Measurements from ENCODE around the gene PLAAT2.
"Not testable (repeated sequence)": the region's sequence is repeated elsewhere in the genome, so short reads cannot be mapped to it uniquely, and the experiment has no call there.

The PLAAT2 gene

GRCh38 chr11:63563201-63564055 is at the start of gene PLAAT2:
Gene PLAAT2, minus strand, starts transcription at chr11:63563379. Its CDS starts 55 bp downstream, at chr11:63563324.
- no peak for DNase-seq (ENCODE audit: low read depth in 2 of 2)

DNA sequence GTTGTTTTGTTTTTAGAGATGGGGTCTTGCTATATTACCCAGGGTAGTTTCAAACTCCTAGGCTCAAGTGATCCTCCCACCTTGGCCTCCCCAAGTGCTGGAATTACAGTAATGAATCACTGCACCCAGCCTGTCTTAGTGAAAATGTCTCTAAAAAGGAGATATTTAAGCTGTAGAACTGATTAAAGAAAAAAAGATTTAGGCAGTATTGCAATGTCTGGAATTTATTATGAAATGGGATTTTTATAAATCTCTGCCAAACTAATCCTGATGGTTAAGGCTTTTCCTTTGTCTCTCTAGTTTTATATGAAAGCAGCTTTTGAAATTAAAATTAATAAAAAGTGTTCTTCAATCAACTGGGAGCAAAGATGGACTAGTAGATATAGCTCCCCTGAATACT is 49.0 kb upstream of the PLAAT2 start:
- no peak for DNase-seq (ENCODE audit: low read depth in 2 of 2)

- no peak for DNase-seq (ENCODE audit: low read depth in 2 of 2)
Measured at GRCh38 chr11:63611395-63611747, 48.2 kb upstream of the PLAAT2 start.

GRCh38 chr11:63610604-63611394 is 47.6 kb upstream of the PLAAT2 start:
- no peak for DNase-seq (ENCODE audit: low read depth in 2 of 2)

- no peak for DNase-seq (ENCODE audit: low read depth in 2 of 2)
Measured at GRCh38 chr11:63609971-63610580, 46.9 kb upstream of the PLAAT2 start.

GRCh38 chr11:63609536-63609935 is 46.4 kb upstream of the PLAAT2 start:
- no peak for DNase-seq (ENCODE audit: low read depth in 2 of 2)

DNA sequence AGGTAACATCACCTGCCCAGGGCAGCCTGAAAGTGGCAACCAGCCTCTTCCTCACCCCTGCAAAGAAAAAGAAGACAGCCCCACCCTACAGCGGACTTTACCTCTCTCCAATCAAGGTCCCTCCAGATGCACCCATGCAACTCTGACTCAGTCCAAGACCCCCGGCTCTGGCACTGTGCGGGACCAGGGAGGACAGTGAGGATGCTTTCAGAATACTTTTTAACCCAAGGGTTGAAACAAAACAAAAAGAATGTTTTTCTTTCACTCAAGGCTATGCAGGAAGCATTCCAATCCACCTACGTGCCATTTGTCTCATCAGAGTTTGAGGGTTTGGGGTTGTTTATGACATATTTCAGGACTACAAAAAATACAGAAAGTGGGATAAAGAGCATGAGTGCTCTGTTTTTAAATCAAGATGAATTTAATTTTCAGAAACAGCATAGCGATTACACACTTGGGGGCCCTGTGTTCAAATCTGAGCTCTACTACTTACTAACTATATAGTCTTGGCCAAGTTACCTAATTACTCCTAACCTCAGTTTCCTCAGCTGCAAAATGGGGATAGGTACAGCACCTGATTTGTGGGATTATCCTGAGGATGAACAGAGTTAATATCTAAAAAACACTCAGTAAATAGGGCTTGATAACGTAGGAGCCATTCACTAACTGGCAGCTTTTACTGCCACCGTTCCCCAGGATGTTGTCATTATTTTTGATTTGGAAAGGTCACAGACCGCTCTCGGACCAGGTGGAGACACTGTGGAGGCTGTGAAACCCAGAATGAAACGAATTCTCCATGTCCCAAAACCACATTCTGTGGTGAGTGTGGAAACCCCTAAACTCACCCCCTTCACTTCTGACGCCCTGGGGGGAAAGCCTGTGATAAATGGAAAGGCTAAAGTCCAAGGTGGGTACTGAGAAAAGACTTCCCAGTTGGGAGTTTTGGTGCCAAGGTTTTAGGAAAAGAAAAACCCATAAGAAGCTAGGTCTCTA is 45.5 kb upstream of the PLAAT2 start:
- DNase-seq (ENCODE audit: low read depth in 2 of 2), result no peak

- DNase-seq (ENCODE audit: low read depth in 2 of 2), result no peak
Measured at GRCh38 chr11:63603180-63603518, 40.0 kb upstream of the PLAAT2 start.

GRCh38 chr11:63602290-63603179 is 39.4 kb upstream of the PLAAT2 start:
- not testable (repeated sequence) for DNase-seq (ENCODE audit: low read depth in 2 of 2)

DNA sequence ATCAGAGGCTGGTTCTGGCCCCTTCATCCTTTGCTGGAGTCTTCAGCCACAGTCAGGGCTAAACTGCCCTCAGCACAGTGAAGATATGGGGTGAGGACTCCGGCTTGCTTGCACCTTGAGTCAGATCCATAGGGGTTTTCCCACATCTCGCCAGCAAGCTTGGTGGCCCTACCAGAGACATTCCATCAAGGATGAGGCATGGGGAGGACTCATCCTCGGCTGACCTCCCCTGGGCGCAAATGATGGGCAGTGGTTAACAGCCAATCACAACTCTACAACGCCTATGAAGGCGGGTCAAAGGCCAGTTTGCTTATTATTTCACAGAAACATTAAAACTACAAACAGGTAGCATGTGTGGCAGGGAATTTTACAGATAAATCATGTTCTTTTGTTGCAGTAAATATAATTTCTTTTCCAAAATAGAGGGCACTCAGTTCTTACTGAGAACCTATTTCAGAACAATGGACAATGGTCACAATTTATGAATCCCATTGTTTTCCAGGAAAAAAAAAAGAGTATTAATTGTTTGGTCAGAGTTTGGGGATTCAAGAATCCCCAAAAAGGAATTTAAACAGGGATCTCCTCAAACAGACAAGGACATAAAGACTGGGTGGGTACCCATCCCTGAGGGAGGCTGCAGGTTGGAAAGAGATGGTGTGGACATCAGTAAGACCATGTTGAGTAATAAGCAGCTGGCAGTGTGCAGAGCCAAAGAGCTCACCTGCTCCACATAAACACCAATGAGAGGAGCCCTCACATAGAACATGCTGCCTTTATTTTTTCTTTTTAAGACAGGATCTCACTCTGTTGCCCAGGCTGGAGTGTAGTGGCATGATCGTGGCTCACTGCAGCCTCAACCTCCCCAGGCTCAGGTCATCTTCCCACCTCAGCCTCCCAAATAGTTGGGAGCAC is 36.3 kb upstream of the PLAAT2 start:
- no peak for DNase-seq (ENCODE audit: low read depth in 2 of 2)

DNA sequence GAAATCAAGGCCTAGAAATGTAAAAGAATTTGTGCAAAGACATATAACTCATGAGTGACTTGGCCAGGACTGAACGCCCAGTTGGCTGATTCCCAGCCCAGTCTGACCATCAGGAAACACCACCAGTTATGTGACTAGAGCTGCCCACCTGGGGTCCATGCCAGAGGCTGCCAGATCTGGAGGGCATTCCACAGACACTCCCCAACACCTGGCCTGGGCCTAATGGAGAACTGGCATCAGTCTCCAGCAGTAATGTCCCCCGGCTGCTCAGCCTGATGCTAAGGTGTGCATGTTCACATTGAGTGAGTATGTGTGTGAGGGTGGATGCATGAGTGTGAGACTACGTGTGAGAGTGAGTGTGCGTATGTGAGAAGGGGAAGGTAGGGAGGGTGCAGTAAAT is 35.4 kb upstream of the PLAAT2 start:
- DNase-seq (ENCODE audit: low read depth in 2 of 2), result no peak

GRCh38 chr11:63595296-63595695 is 32.1 kb upstream of the PLAAT2 start:
- DNase-seq (ENCODE audit: low read depth in 2 of 2), result no peak

- no peak for DNase-seq (ENCODE audit: low read depth in 2 of 2)
Measured at GRCh38 chr11:63592975-63593395, 29.8 kb upstream of the PLAAT2 start.

DNA sequence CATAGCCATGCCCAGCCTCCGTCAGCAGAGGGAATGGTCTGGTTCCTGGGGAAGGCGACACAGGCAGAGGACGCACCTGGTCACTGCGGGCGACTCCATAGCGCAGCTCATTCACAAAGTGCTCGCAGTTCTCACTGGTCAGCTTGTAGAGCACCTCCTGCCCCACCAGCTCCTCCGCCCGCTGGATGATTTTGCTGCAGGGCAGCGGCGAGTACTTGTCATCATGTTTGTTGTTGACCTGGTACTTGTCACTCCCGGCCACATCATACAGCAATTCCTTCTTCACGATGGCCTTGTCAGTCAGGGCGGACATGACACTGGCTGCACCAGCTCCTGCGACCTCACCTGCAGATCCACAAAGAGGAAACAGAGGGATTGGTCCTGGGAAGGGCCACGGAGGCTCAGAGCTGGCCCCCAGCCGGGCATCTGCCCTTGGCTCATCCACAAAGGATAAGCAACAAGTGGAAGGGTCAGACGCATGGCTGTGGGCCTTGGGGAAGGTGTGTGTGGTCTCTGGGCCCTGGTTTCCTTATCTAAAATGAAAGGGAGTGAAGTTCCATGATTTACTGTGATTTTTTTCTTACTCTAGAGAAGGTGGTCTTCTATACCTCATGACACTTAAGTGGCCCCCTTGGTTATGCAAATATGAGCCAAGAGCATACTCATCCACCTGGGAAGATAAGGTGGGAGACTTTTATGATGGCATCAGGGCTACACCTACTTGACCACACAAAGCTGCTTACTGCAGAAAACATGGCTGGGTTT is 27.0 kb upstream of the PLAAT2 start:
- DNase-seq (ENCODE audit: low read depth in 2 of 2), result no peak

GRCh38 chr11:63589000-63589399 is 25.8 kb upstream of the PLAAT2 start:
- no peak for DNase-seq (ENCODE audit: low read depth in 2 of 2)

GRCh38 chr11:63586451-63587166 is 23.4 kb upstream of the PLAAT2 start:
- DNase-seq (ENCODE audit: low read depth in 2 of 2), result no peak

DNA sequence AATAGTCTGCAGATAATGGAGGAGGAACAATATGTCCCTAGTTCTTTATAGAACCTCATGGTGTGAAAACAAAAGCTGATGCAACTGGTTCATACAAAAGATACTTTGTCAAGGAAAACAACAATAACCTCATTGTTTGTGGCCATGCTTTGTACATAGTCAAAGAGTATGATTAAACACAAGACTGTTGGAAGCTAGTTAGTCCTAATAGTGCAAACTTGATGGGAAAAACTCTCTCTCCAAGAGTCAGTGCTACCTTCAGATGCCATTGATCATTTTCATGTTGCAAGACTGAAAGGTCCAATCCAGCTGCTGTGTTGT is 20.1 kb upstream of the PLAAT2 start:
- no peak for DNase-seq (ENCODE audit: low read depth in 2 of 2)

DNA sequence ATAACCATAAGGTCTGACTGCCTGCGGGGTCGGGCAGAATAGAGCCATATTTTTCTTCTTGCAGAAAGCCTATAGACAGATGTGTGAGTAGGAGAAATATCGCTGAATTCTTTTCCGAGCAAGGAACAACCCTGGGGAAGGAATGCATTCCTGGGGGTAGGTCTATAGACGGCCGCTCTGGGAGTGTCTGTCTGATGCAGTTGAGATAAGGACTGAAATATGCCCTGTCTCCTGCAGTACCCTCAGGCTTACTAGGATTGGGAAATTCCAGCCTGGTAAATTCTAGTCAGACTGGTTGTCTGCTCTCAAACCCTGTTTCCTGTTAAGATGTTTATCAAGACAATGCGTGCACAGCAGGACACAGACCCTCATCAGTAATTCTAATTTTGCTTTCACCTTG is 18.0 kb upstream of the PLAAT2 start:
- DNase-seq (ENCODE audit: low read depth in 2 of 2), result not testable (repeated sequence)

All from stimulated activated CD8-positive, alpha-beta memory T cell treated with anti-CD3 and anti-CD28 coated beads, Interleukin-7, amount 100 ng/mL, for 4 hours (primary cell).